H1 (cell line): Measurements from ENCODE around the gene SRP9. TPM values are rescaled to one million over a fixed set of nuclear protein-coding genes. Genes with fewer than 3 reads are reported as not detected.

ENCODE experiments used
- ASH2L ChIP-seq: fragments of 200-600, 300-600 bp; sonication (generic); IDR thresholded peaks from one replicate; pipeline ENCODE4 v1.7.1; 2017; ENCODE audit warnings: low read length
- CHD2 ChIP-seq: IDR thresholded peaks from 2 replicates; pipeline ENCODE4 v1.6.1; 2012; ENCODE audit warnings: low read length, improper control_type of control experiment
- CHD7 ChIP-seq: fragments of 300-600 bp; sonication (generic); IDR thresholded peaks from 2 replicates; pipeline ENCODE4 v1.7.1; 2012; ENCODE audit warnings: low read length, moderate library complexity, mild to moderate bottlenecking, inconsistent platforms; ENCODE audit not compliant: insufficient replicate concordance
- HDAC2 ChIP-seq, 2 experiments: fragments of 300-600 bp in 1 of 2; sonication (generic) in 1 of 2; IDR thresholded peaks; 2 replicates each; pipeline ENCODE4 v1.6.1; 2011 to 2012; ENCODE audit warnings: low read depth in 2 of 2, low read length in 2 of 2, mild to moderate bottlenecking in 2 of 2, moderate library complexity in 2 of 2, borderline replicate concordance in 1 of 2, inconsistent platforms in 1 of 2
- MAX ChIP-seq: IDR thresholded peaks from 2 replicates; pipeline ENCODE4 v1.6.1; 2012; ENCODE audit warnings: inconsistent platforms
- RBBP5 ChIP-seq: IDR thresholded peaks from 2 replicates; pipeline ENCODE4 v1.7.1; 2012; ENCODE audit warnings: low read depth, mild to moderate bottlenecking, inconsistent platforms, low read length, moderate library complexity, borderline replicate concordance
- RXRA ChIP-seq: IDR thresholded peaks from 2 replicates; pipeline ENCODE4 v1.6.1; 2011; ENCODE audit warnings: low read depth, mild to moderate bottlenecking, low read length, moderate library complexity; ENCODE audit not compliant: insufficient read depth
- SUZ12 ChIP-seq: fragments of 200-600 bp; sonication (generic); IDR thresholded peaks from 2 replicates; pipeline ENCODE4 v1.6.1; 2012; ENCODE audit warnings: mild to moderate bottlenecking, inconsistent platforms, low read length, moderate library complexity, mixed read lengths
- TAF1 ChIP-seq: IDR thresholded peaks from 2 replicates; pipeline ENCODE4 v1.6.1; 2011; ENCODE audit warnings: mild to moderate bottlenecking, low read depth, low read length
- polyA plus RNA-seq, 7 experiments: library from polyadenylated mRNA; depleted of rRNA in 3 of 7; stranded (reverse) in 5 of 7; unstranded in 2 of 7; fragments of >200 nt in 5 of 7; fragments of 200-250 nt in 2 of 7; gene quantifications; 1 replicate in 5 of 7; 2 replicates in 1 of 7; 4 replicates in 1 of 7; pipeline versions ENCODE4 v1.2.1 to v1.2.3, GENCODE V29; 2011 to 2013; ENCODE audit warnings: missing spikeins in 2 of 7, mixed read lengths in 2 of 7
- total RNA-seq: library from RNA; stranded (reverse); fragmentation: NEBNext Ultra II Directional; extraction: Animal tissue kit (Norgen Biotek cat#: 25700); gene quantifications from 2 replicates; pipeline ENCODE4 v1.2.1, GENCODE V29; 2021

Gene SRP9
- total and polyA plus RNA-seq, 2 of the 8 experiments (the other 6 are each of a cell fraction or from before 2014, with no cell fraction given): 446 to 572 TPM

- no peak for TF ChIP-seq CHD7
- no peak for TF ChIP-seq RXRA
- TF ChIP-seq MAX: no peak
- no peak for TF ChIP-seq HDAC2 (IDR thresholded peaks at IDR 0.05; ENCODE audit: borderline replicate concordance in 1 of 2, low read depth in 2 of 2, low read length in 2 of 2)
- no peak for TF ChIP-seq CHD2
- TF ChIP-seq TAF1: no peak
- TF ChIP-seq RBBP5: no peak
- TF ChIP-seq ASH2L: no peak
- TF ChIP-seq SUZ12: no peak
Observed at GRCh38 chr1:225762444-225762843, 15.2 kb upstream of the SRP9 start (continued).
